GM21515 (cell line): Measurements from ENCODE around the gene PLXNC1.

Experiments used
- ATAC-seq: cut with Tn5 transposase; IDR thresholded peaks from one replicate; pipeline ENCODE4 v1.9.1; 2021; ENCODE audit not compliant: unreplicated experiment

The PLXNC1 gene

DNA sequence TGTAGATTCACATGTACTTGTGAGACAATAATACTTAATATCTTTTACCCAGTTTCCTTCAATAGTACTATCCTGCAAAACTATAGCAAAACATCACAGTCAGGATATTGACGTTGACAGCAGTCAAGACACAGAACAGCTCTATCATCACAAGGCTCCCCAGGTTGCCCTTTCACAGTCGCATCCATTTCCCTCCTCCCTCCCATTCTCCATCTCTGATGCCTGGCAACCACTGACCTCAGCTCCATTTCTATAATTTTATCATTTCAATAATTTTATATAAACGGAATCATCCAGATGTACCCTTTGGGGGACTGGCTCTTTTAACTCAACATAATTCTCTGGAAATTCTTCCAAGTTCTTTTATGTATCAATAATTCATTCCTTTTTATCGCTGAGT lies 81.5 kb downstream of the PLXNC1 start:
- no peak for ATAC-seq

DNA sequence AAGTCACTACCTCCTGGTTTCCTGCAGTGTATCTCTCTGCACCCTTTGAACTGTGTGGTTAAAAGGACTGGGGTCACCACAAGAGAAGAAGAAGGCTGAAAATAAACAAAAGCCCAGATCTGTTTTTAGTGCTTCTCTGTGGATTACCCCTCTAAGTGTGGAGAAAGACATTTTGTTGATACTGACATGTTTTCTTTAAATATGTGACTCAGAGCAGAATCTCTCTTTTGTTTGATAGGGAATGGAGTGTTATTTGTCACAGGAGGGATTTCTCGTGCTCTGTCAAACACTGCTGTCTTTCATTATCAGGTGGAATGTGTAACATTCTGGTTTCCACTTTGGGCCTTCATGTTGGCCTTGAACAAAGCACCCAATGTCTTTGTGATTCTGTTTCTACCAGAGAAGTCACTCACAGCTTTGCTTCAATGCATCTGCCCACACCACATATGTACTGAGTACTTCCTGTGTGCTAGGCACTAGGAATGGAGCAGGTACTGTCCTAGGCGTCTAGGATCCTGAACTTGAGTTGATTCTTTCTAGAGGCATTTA lies 82.1 kb downstream of the PLXNC1 start:
- no peak for ATAC-seq

DNA sequence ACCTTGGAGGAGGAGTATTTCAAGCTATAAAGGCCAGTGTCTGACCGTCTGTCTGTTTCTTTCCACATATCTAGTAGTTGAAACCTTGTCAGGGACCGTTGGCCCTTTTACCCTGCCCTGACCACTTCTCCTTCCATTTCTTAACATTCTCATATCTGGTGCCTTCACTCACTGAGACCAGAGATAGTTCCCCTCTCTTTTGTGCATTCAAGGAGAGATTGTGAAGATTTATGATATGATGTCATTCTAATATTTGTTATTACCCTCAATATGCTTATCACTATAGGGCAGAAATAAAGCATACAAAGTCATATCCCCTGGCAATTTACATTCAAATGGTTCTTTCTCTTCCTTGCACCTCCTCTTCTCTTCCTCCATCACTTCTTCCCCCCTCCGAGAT lies 83.3 kb downstream of the PLXNC1 start:
- ATAC-seq, result no peak

DNA sequence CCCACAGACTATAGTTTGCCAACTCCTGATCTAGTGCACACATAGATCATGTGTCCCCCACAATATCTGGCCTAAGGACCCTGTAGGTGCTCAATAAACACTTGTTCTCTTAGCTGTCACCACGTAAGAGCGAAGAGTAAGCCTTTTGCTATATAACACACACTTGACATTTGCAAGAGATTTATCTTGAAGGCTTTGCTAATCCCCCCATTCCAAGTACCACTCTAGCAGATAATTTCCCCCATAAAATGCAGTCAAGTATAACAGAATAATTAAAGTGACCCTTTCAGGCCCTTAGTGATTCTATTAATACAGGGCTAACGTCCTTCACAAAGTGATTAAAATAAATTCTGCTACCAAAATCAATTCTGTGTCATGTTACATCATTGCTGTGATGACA lies 87.5 kb downstream of the PLXNC1 start:
- no peak for ATAC-seq

DNA sequence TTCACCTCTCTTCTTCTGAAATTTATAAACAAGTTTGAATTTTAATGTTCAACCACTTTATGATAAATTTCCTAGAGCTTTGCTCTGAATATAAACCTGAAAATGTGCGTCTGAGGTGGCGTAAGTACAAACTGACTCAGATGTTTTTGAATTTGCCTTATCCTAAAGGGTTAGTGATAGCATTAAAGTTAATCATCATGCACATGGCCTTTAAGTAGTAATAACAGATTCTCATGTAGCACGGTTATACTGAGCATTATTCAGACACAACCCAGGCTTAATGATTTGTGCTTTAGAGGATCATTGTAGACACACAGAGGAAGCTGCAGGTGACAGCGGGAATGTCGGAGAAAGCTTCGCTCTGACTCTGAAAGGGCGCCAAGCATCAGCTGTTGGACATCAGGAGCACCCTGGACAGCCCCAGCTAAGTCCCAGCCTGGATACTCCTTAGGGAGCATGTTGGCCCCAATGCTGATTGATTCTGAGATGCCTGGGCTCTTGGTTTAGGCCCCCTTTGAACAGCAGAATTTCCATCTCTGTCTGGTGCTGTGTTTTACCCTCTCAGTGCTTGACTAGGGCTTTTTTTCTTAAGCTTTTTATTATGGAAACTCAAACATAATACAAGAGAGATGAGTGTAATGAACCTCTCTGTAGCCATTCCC lies 91.1 kb downstream of the PLXNC1 start:
- no peak for ATAC-seq

DNA sequence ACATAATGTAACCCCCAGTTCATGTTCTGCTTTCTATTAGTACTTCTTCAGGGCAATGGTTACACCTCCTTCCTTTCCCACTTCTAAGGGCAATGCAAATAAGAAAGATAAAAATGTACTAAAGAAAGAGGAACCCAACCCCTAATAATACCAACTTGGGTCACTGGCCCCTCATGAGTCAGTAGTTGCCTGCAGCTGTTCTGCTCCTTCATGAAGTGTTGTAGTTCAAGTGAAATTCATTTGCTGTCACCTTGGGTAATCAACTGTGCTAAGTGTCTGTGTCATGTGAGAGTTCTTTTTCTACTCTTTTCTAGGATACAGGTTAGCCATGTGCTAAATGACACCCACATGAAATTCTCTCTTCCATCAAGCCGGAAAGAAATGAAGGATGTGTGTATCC lies 91.8 kb downstream of the PLXNC1 start:
- peak; percentile 80 for ATAC-seq

DNA sequence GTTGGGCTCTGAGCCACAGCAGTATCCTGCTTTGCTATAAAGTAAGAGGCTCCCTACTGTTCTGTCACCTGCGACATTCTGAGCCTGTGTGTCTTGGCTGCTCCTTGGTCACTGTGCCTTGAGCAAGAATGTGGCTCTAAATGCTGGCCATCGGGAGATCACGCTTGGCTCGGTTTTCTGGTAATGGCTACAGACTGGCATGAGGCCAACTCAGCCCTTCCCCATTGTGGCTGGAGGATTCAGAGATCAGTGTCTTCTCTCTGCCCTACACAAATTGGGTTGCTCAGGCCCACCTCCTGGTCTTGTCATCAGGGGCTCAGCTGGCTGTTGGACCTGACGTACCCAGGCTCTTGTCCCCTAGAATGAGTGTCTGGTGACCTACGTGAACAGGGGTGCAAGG lies 94.5 kb downstream of the PLXNC1 start:
- ATAC-seq, result no peak

DNA sequence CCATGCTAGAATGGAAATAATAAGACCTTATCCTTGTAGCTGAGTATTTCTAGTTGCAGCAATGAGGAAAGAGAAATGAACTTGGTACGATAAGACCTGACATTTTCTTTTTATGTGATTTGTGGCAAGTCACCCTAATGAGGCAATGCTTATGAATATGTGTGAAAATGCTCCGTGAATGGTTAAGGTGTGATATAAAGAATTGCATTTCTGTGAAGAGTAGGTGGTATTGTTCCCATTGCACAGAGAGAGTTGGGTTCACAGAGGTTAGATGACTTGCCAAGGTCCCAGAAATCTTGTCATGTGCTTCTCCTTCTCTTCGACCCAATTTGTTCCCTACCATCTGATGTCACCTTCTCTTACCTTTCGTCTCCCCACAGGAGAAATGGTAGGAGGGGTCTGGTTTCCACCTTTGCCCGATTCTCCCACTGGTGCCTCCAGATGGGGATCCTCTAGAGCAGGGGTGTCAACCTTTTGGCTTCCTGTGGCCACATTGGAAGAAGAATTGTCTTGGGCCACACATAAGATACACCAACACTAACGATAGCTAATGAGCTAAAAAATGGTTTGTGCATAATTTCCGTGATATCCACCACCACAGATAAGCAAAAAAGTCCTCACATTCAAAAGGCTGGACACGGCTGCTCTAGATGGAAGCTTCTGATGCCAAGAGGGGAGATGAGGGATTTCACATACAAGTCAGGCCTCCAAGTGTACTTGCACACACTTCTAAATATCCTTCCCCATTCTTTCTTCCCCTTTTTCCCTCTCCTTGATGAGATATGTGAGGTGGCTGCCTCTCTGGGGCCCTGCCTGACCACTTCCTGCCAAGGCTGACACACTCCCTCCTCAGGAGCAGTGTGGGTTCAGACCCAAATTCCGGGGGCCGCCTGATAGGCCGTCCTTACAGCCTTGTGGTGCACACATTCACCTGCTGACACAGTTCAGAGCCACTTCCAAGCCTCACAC lies 96.1 kb downstream of the PLXNC1 start:
- ATAC-seq, result peak; percentile 62

DNA sequence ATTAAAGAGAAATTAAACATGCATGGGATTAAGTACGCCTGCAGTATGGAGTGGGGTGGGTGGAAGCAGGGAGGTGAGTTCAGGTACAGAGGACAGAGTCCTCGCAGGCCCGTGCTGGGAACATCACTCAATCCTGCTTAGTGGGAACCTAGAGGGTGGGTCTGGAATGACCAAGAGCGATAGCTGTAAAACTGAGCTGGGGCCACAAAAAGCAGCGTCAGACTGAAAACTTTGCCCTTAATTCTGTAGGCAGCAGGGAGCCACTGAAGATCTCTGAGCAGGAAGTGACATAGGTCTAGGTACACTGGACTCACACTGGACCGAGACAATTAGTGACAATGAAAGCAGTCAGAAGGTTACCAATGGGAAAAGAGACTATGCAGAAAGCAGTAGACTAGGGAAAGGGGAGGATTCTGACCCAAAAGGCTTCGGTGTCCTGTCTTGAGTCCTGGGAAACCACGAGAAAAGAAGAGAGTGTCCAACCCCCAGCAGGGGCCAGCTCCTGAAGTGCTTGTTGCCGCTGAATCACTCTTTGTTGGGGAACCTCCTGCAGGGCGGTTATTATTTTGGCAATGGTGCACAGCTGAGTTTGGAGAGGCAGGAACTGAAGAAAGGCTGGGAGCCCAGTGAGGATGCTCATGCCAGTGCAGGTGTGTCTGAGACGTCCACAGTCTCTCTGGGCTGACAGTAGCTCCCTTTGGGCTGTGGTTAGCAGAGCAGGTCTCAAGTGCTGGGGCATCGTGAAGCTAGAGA lies 97.4 kb downstream of the PLXNC1 start:
- no peak for ATAC-seq

DNA sequence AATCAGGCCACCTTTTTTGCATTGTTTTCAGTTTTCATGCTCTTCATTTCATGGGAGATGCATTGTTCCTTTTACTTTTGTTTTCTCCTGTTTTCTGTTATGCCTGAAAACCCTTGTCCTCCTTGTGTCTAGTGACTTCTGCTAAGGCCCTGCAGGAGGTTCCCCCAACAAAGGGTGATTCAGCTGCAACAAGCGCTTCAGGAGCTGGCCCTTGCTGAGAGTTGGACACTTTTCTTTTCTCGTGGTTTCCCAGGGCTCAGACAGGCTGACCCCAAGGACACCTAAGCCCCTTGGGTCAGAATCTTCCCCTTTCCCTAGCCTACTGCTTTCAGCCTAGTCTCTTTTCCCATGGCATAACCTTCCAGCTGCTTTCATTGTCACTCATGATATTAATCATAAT lies 98.9 kb downstream of the PLXNC1 start:
- ATAC-seq, result no peak

DNA sequence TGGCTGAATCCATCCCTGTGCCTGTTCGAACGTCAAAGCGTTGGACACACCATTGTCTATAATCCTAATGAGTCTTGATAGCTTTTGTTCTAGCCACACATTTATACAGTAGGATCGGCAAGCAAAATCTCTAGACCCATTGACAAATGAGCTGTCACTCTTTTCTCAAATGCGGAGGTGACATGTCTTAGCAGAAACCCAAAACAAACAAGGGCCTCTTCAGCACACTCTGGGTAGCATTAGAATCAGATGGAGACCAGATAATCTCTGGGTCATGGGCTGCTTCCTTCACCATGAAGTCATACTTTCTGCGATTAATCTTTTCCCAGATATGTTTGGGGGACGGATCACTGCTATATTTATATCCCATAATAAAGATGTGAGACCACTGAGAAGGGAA lies 100.2 kb downstream of the PLXNC1 start:
- no peak for ATAC-seq

DNA sequence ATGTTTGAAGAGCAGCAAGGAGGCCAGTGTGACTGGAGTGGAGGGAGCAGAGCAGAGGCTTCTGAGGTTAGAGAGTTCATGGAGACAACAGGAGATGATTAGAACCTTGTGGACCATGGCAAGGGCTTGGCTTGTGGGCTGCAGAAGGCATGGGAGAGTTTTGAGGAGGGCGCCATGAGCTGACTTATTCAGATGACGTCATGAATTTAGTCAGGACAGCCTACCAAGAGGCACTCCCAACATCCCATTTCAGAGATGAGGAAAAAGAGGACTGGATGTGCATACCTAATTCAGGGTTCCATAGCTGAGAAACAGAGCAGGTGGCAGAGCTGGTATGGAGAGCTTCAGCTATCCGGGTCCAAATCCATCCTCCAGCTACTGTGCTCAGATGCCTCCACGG lies 101.8 kb downstream of the PLXNC1 start:
- ATAC-seq, result no peak

DNA sequence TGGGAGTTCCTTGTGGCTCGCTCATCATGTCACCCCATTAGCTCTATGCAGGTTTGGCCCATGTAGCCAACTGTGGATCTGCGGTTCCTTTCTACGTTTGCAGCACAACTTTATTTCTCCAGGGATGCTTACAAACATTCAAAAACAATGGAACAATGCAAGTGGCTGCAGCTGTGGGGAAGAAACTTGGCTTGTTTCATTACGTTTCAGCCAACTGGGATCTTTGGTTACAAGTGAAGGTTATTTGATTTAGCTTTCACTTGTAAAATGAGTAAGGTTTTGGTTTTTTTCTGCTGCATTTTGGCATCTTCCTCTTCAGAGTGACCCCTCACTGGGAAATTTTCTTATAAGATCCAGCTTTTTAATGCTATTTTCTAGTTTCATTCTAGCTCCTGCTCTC lies 105.9 kb downstream of the PLXNC1 start:
- no peak for ATAC-seq

DNA sequence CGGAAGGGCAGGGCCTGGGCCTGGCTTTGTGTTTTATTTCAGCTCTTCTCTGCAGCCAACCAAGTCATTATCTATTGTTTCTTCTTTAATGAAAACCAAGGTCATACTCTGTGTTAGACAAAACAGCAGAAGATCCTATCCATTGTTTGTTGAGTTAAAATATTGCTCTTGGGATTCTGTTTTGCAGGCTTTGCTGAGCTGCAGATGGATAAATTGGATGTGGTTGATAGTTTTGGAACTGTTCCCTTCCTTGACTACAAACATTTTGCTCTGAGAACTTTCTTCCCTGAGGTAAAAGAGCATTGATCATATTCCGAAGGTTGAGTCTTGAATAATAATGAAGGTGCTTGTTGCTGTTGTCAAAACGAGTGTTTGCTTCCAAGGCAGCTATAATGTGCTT lies 106.6 kb downstream of the PLXNC1 start:
- ATAC-seq, result no peak

DNA sequence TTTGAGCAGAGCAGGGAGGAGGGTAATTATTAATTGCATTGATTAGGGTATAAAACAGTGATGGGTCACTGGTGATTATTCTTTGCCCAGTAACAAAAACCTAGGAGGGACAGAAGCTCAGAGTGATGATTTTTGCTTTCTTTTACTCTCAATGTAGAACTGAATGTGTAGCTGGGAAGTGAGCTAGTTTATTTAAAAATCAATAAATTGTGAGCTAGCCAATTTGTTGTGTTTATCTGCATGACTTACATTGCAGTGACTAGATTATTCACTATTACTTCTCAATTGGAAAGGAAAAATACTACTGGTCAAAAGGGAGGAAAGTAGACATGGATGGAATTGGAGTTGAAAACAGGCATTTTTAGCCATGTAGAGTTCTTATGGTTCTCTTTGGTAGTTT lies 107.1 kb downstream of the PLXNC1 start:
- ATAC-seq, result no peak

DNA sequence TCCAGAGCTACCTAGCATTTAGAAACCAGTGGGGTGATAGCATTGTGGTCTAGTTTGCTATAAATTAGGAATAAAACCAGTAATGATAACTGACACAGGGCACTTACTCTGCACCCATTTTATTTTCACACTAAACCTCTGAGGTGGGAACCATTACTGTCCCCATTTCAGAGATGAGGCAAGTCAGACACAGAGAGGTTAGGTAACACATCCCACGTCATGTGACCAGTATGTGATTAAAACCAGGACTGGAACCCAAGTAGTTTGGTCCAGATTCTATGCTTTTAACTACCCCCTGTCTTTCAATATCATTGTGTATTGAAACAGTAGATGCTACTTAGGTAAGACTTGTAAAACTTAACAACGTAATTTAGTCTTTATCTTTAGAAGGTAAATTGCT lies 110.2 kb downstream of the PLXNC1 start:
- ATAC-seq, result peak; percentile 37

DNA sequence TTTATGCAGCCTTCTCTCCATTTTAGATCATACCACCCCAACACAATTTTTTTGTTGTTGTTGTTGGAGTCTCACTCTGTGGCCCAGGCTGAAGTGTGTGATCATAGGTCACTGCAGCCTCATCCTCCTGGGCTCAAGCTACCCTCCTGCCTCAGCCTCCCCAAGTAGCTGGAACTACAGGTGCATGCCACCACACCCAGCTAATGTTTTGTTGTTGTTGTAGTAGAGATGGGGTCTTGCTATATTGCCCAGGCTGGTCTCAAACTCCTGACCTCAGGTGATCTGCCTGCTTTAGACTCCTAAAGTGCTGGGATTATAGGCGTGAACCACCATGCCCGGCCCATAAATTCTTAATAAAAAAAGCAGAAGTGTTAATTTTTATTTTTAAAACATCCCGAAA lies 111.6 kb downstream of the PLXNC1 start:
- no peak for ATAC-seq

DNA sequence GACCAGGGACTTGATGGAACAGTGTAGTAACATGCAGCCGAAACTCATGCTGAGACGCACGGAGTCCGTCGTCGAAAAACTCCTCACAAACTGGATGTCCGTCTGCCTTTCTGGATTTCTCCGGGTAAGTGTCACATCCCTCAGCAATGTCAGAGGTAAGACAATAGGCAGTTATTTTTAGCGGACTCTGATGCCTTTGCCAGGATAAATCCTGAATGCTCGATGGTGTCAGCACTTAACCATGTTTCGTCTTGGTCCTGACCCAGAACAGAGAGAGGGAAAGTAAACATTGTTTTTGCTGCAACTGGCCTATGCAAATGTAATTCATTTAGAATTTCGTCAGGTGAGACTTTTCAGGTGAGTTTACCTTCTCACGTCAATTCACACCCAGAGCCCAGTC lies 112.3 kb downstream of the PLXNC1 start:
- ATAC-seq, result no peak

DNA sequence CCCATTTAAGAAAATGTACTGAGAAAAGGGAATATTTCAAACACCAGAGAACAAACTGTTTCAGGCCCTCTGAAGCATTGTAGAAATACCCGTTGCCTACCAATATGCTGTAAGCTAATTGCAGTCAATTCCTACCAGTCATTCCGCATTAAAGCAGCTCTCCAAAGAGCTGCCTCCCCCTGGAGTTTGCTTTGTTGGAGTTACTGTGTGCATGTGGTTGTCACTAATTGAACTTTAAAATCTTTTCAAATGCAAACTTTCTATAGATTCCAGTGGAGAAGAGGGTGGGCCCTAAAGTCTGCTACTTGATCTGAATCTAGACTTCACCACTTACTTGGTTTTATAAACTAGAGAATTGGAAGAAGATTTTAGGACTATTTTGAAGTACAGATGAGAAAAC lies 112.7 kb downstream of the PLXNC1 start:
- ATAC-seq, result no peak

DNA sequence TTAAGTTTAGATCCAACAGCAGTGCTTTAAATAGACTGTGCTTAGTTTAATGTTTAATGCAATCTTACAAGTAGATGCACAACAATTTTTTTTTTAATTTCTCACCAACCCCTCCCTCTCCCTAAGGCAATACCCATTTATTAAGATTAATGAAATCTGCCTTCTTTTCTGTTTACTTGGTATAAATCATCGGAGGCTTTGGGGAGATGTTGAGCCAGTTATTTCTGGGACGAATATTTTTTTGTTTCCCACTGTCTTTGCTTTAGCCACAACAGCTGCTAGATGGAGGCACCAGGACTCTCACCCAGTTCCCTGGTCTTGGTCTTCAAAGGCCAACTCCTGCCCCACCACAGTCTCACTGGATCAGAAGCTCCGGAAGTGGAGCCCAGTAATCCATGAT lies 113.4 kb downstream of the PLXNC1 start:
- no peak for ATAC-seq

DNA sequence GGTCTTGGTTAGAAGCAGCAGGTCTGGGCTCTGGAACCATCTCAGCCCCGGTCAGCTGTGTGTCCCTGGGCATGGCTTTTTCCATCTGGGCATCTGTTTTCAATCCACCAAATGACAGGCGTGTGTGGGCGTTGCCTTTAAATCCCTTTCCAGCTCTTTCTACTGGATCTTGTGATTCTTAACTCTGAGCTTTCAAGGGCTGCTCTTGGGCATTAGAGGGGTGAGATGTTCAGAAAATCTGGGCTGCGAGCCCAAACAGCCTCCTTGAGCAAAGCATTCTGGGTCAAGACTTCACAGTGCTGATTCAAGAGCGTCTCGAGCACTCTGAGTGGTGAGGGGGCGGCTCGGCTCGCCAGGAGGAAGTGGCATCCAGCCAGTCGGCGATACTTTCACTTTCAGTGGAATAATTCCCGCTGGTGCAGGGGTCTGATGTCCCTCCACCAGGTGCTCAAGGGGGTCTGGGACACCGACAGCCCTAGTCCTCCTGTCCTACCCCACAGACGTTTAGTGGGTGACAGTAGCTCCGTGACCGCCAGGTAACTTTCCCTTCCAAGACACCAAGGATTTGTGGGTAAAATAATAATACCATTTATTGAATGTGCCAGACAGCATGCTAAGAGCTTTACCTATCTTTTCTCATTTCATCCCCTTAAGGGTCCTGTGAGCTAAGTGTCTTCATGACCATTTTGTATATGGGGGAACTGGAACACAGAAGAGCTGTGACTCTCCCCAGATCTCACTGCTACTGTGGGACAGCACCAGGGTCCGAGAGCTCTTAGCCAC lies 114.0 kb downstream of the PLXNC1 start:
- peak; percentile 52 for ATAC-seq
